ENCODE results near the gene PLCG2. TPM values are rescaled to one million over a fixed set of nuclear protein-coding genes. Genes with fewer than 3 reads are reported as not detected.

PLCG2 gene
- total and polyA plus RNA-seq, 2 experiments from 2014 or later, result 0.39 TPM; not detected in 1

GRCh38 chr16:81940781-81941560, 161.9 kb downstream of the PLCG2 start:
- H3K4me3 ChIP-seq, result peak overlapping the region; percentile 7; the same call in 1 of the 2 replicates
- H3K9me2 ChIP-seq (ENCODE audit: insufficient read depth), result no peaks in the 10 kb centered on the region
- peaks cover 25% of the 10 kb centered on the region for H3K4me1 ChIP-seq (ENCODE audit: insufficient read depth)
- H3K36me3 ChIP-seq (ENCODE audit: low read depth), result no peaks in the 10 kb centered on the region
- 21 to 31% methylated on average over 3 of the region's 3 CpGs for WGBS, 2 experiments (ENCODE audit: low coverage in 1 of 2, low lambda C conversion rate in 2 of 2, missing lambda C conversion rate in 2 of 2)
- no peak overlapping the region for H2AFZ ChIP-seq
- in situ Hi-C loops (cut with MboI), result loop anchor here (25.0 kb wide), 1 partner anchor 296 kb away; no protein-coding TSS in a partner anchor
- no peaks in the 10 kb centered on the region for H4K20me1 ChIP-seq (ENCODE audit: insufficient read depth)
- H3K9ac ChIP-seq, result no peak overlapping the region
- peaks cover 18% of the 10 kb centered on the region for H3F3A ChIP-seq (ENCODE audit: insufficient read depth)
- H3K4me2 ChIP-seq (ENCODE audit: unreplicated experiment), result peak overlapping the region; percentile 53
- peak overlapping the region; percentile 50 for H3K27ac ChIP-seq
- DNase-seq, result peak; percentile 81
- H3K9me3 ChIP-seq (ENCODE audit: low read depth), result no peaks in the 10 kb centered on the region
- TF ChIP-seq EZH2phosphoT487 (IDR thresholded peaks at IDR 0.05; ENCODE audit: insufficient read depth, low read depth) (no peak), EZH2 (IDR thresholded peaks at IDR 0.05; ENCODE audit: insufficient read depth, poor library complexity, severe bottlenecking) (no peak)
- no peaks in the 10 kb centered on the region for H3K27me3 ChIP-seq (replicated peaks; ENCODE audit: insufficient read depth)
- H3K79me2 ChIP-seq (ENCODE audit: insufficient read depth), result no peaks in the 10 kb centered on the region

- in situ Hi-C loops (cut with MboI), result loop anchor here (25.0 kb wide), 1 partner anchor 295 kb away; no protein-coding TSS in a partner anchor
- no peaks in the 10 kb centered on the region for H3K36me3 ChIP-seq (ENCODE audit: low read depth)
- H3K27ac ChIP-seq, result no peak overlapping the region
- H3K4me3 ChIP-seq, result no peak overlapping the region
- no peak overlapping the region for H3K9ac ChIP-seq
- peaks cover 27% of the 10 kb centered on the region for H3K4me1 ChIP-seq (ENCODE audit: insufficient read depth)
- WGBS, 2 experiments (ENCODE audit: low coverage in 1 of 2, low lambda C conversion rate in 2 of 2, missing lambda C conversion rate in 2 of 2), result 81 to 85% methylated on average over 7 of the region's 7 CpGs
- DNase-seq, result no peak
- H3F3A ChIP-seq (ENCODE audit: insufficient read depth), result peaks cover 18% of the 10 kb centered on the region
- no peaks in the 10 kb centered on the region for H3K79me2 ChIP-seq (ENCODE audit: insufficient read depth)
- no peaks in the 10 kb centered on the region for H3K27me3 ChIP-seq (replicated peaks; ENCODE audit: insufficient read depth)
- no peak overlapping the region for H3K4me2 ChIP-seq (ENCODE audit: unreplicated experiment)
- TF ChIP-seq EZH2 (IDR thresholded peaks at IDR 0.05; ENCODE audit: insufficient read depth, poor library complexity, severe bottlenecking) (no peak), EZH2phosphoT487 (IDR thresholded peaks at IDR 0.05; ENCODE audit: insufficient read depth, low read depth) (no peak)
- no peaks in the 10 kb centered on the region for H3K9me2 ChIP-seq (ENCODE audit: insufficient read depth)
- no peak overlapping the region for H2AFZ ChIP-seq
- H4K20me1 ChIP-seq (ENCODE audit: insufficient read depth), result no peaks in the 10 kb centered on the region
- H3K9me3 ChIP-seq (ENCODE audit: low read depth), result no peaks in the 10 kb centered on the region
These were observed 163.0 kb downstream of the PLCG2 start for GRCh38 chr16:81942007-81942601.

GRCh38 chr16:81945665-81946064, 166.6 kb downstream of the PLCG2 start:
- Histone ChIP-seq H3K9ac (no peak overlapping the region), H4K20me1 (ENCODE audit: insufficient read depth) (no peaks in the 10 kb centered on the region), H3K79me2 (ENCODE audit: insufficient read depth) (no peaks in the 10 kb centered on the region), H3K9me2 (ENCODE audit: insufficient read depth) (no peaks in the 10 kb centered on the region), H3K4me1 (ENCODE audit: insufficient read depth) (peaks cover 26% of the 10 kb centered on the region), H3K36me3 (ENCODE audit: low read depth) (no peaks in the 10 kb centered on the region), H3K9me3 (ENCODE audit: low read depth) (no peaks in the 10 kb centered on the region), H3F3A (ENCODE audit: insufficient read depth) (peaks cover 18% of the 10 kb centered on the region), H3K27ac (peak overlapping the region; percentile 63), H3K27me3 (replicated peaks; ENCODE audit: insufficient read depth) (no peaks in the 10 kb centered on the region), H2AFZ (peak overlapping the region; percentile 54), H3K4me2 (ENCODE audit: unreplicated experiment) (peak overlapping the region; percentile 45), H3K4me3 (0 out of 2 replicates have a peak overlapping the region, but pooled peaks have one; percentile 14)
- 38 to 52% methylated on average over 1 of the region's 1 CpG for WGBS, 2 experiments (ENCODE audit: low coverage in 1 of 2, low lambda C conversion rate in 2 of 2, missing lambda C conversion rate in 2 of 2)
- peak; percentile 78 for DNase-seq
- no peak for TF ChIP-seq EZH2phosphoT487 (IDR thresholded peaks at IDR 0.05; ENCODE audit: insufficient read depth, low read depth)
- TF ChIP-seq EZH2 (IDR thresholded peaks at IDR 0.05; ENCODE audit: insufficient read depth, poor library complexity, severe bottlenecking), result no peak
- in situ Hi-C loops (cut with MboI), result loop anchor here (25.0 kb wide), 1 partner anchor 292 kb away; no protein-coding TSS in a partner anchor

DNA sequence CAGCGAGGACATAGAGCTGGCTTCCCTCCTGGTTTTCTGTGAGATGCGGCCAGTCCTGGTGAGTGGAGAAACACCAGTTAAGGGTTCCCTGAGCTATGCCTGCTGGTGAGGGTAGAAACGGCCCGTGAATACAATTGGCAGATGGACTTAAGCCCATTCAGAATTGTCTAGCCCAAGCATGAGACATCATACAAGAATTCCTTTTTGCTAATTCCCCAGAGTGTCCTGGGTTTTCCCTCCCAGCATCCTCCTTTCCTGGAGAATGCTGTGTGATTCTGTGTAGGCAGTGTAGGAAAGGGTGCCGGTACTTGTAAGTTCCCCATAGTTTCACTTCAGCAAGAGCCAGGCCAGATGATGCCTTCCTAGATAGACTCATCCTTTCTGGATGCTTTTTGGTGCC, 167.1 kb downstream of the PLCG2 start:
- TF ChIP-seq EZH2phosphoT487 (IDR thresholded peaks at IDR 0.05; ENCODE audit: insufficient read depth, low read depth) (no peak), EZH2 (IDR thresholded peaks at IDR 0.05; ENCODE audit: insufficient read depth, poor library complexity, severe bottlenecking) (no peak)
- no peaks in the 10 kb centered on the region for H3K79me2 ChIP-seq (ENCODE audit: insufficient read depth)
- H2AFZ ChIP-seq, result peak overlapping the region; percentile 54
- H3K36me3 ChIP-seq (ENCODE audit: low read depth), result no peaks in the 10 kb centered on the region
- no peaks in the 10 kb centered on the region for H3K27me3 ChIP-seq (replicated peaks; ENCODE audit: insufficient read depth)
- peak overlapping the region; percentile 14; the same call in 1 of the 2 replicates for H3K4me3 ChIP-seq
- no peak overlapping the region for H3K9ac ChIP-seq
- no peaks in the 10 kb centered on the region for H3K9me2 ChIP-seq (ENCODE audit: insufficient read depth)
- WGBS, 2 experiments (ENCODE audit: low coverage in 1 of 2, low lambda C conversion rate in 2 of 2, missing lambda C conversion rate in 2 of 2), result 49 to 52% methylated on average over 5 of the region's 5 CpGs
- peaks cover 14% of the 10 kb centered on the region for H3F3A ChIP-seq (ENCODE audit: insufficient read depth)
- peaks cover under 1% of the 10 kb centered on the region for H3K9me3 ChIP-seq (ENCODE audit: low read depth)
- peak overlapping the region; percentile 63 for H3K27ac ChIP-seq
- in situ Hi-C loops (cut with MboI), result loop anchor here (25.0 kb wide), 1 partner anchor 291 kb away; no protein-coding TSS in a partner anchor
- peaks cover 21% of the 10 kb centered on the region for H3K4me1 ChIP-seq (ENCODE audit: insufficient read depth)
- peak; percentile 71 for DNase-seq
- no peaks in the 10 kb centered on the region for H4K20me1 ChIP-seq (ENCODE audit: insufficient read depth)
- H3K4me2 ChIP-seq (ENCODE audit: unreplicated experiment), result peak overlapping the region; percentile 45

All from GM23248 (cell line).